ENCODE results near the gene CRPPA. TPM values are rescaled to one million over a fixed set of nuclear protein-coding genes. Genes with fewer than 3 reads are reported as not detected.

The CRPPA gene
- total RNA-seq, 4 donors from 2014 or later = 0.80 to 2.6 (median 1.8) TPM

DNA sequence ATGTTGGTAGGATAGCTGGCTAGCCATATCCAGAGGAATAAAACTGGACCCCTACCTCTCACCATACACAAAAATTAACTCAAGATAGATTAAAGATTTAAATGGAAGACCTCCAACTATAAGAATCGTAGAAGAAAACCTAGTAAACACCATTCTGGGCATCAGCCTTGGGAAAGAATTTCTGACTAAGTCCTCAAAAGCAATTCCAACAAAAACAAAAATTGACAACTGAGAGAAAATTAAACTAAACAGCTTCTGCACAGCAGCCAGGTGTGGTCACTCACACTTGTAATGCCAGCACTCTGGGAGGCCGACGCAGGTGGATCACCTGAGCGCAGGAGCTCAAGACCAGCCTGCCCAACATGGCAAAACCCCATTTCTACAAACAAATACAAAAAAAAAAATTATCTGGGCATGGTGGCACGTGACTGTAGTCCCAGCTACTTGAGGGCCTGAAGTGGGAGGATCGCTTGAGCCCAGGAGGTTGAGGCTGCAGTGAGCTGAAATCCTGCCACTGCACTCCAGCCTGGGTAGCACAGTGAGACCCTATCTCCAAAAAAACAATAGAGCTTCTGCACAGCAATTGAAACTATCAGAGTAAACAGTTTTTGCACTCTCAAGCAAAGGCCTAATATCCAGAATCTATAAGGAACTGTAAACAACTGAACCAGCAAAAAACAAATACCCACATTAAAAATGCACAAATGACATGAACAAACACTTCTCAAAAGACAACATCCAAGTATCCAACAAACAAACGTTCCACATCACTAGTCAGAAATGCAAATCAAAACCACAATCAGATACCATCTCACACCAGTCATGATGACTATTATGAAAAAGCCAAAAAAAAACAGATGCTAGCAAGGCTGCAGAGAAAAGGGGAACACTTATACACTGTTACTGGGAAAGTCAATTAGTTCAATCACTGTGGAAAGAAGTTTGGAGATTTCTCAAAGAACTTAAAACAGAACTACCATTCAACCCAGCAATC is 4.8 kb downstream of the CRPPA start:
- H3K9me3 ChIP-seq = no peaks in the 10 kb centered on the region
- TF ChIP-seq EP300 (IDR thresholded peaks at IDR 0.05; ENCODE audit: low read depth) = no peak
- TF ChIP-seq POLR2A (IDR thresholded peaks at IDR 0.05) = no peak
- no peak for TF ChIP-seq POLR2AphosphoS5 (IDR thresholded peaks at IDR 0.05)
- TF ChIP-seq CTCF (IDR thresholded peaks at IDR 0.05) = no peak
- no peak for DNase-seq
- no peaks in the 10 kb centered on the region for H3K27me3 ChIP-seq
- intact Hi-C loops (cut with DNase I; ENCODE audit: low total_unique reads) (no loop called here), in situ Hi-C loops (cut with MboI; ENCODE audit: low pct_ligation_motif_present in 1 of 4, low pct_unique_long_range_greater_than_20kb in 1 of 4, low sequenced_read_pairs in 3 of 4) (no loop called here)
- H3K36me3 ChIP-seq = no peaks in the 10 kb centered on the region
- no peak overlapping the region for H3K27ac ChIP-seq
- peaks cover 5 to 12% (median 8%) of the 10 kb centered on the region in 4 donors for H3K4me1 ChIP-seq
- 71 to 76% methylated on average over 5 to 7 of the region's 7 CpGs for WGBS, 2 donors (ENCODE audit: low coverage in 1 of 2)
- H3K4me3 ChIP-seq = no peak overlapping the region

- no peak overlapping the region for H3K4me3 ChIP-seq
- in situ Hi-C loops (cut with MboI; ENCODE audit: low pct_ligation_motif_present in 1 of 4, low pct_unique_long_range_greater_than_20kb in 1 of 4, low sequenced_read_pairs in 3 of 4) (no loop called here), intact Hi-C loops (cut with DNase I; ENCODE audit: low total_unique reads) (no loop called here)
- DNase-seq = no peak
- no peaks in the 10 kb centered on the region for H3K27me3 ChIP-seq
- no peak for TF ChIP-seq POLR2AphosphoS5 (IDR thresholded peaks at IDR 0.05)
- TF ChIP-seq EP300 (IDR thresholded peaks at IDR 0.05; ENCODE audit: low read depth) = no peak
- no peak for TF ChIP-seq CTCF (IDR thresholded peaks at IDR 0.05)
- TF ChIP-seq POLR2A (IDR thresholded peaks at IDR 0.05) = no peak
- H3K27ac ChIP-seq = no peak overlapping the region
- no peaks in the 10 kb centered on the region for H3K4me1 ChIP-seq
- H3K36me3 ChIP-seq = no peaks in the 10 kb centered on the region
- H3K9me3 ChIP-seq = no peaks in the 10 kb centered on the region
- WGBS, 2 donors (ENCODE audit: low coverage in 1 of 2) = 73 to 74% methylated on average over 8 of the region's 8 CpGs
Observed at GRCh38 chr7:16412274-16413254, 8.8 kb downstream of the CRPPA start.

DNA sequence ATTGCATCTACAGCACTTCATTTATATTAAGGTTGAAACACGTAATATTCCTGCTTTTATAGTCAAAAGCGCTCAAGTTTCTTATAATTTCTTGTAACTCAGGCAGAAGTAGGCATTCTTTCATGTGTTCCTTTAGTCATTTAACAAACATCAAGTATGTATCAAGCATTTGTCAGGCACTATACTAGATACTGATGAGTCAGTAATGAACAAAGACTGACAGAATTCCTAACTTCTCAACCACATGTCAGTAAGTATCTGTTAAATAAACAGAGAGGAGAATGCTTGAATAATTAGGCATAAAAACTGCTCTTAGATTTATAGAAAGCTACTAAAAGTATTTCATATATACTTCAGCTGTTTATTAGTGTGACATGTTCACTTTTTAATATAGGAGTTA is 9.9 kb downstream of the CRPPA start:
- no peak for DNase-seq
- intact Hi-C loops (cut with DNase I; ENCODE audit: low total_unique reads) = no loop called here
- TF ChIP-seq POLR2A (IDR thresholded peaks at IDR 0.05) (no peak), CTCF (IDR thresholded peaks at IDR 0.05) (no peak), POLR2AphosphoS5 (IDR thresholded peaks at IDR 0.05) (no peak), EP300 (IDR thresholded peaks at IDR 0.05; ENCODE audit: low read depth) (no peak)
- in situ Hi-C loops (cut with MboI; ENCODE audit: low pct_ligation_motif_present in 1 of 4, low pct_unique_long_range_greater_than_20kb in 1 of 4, low sequenced_read_pairs in 3 of 4) = no loop called here
- no peaks in the 10 kb centered on the region for H3K9me3 ChIP-seq
- no peak overlapping the region for H3K4me3 ChIP-seq
- no peaks in the 10 kb centered on the region for H3K4me1 ChIP-seq
- no peak overlapping the region for H3K27ac ChIP-seq
- H3K27me3 ChIP-seq = no peaks in the 10 kb centered on the region
- no peaks in the 10 kb centered on the region for H3K36me3 ChIP-seq
- WGBS, 2 donors (ENCODE audit: low coverage in 1 of 2) = 96 to 100% methylated on average over 2 of the region's 2 CpGs

- intact Hi-C loops (cut with DNase I; ENCODE audit: low total_unique reads) = no loop called here
- no peak for DNase-seq
- TF ChIP-seq EP300 (IDR thresholded peaks at IDR 0.05; ENCODE audit: low read depth) = no peak
- no peak for TF ChIP-seq POLR2A (IDR thresholded peaks at IDR 0.05)
- TF ChIP-seq CTCF (IDR thresholded peaks at IDR 0.05) = no peak
- TF ChIP-seq POLR2AphosphoS5 (IDR thresholded peaks at IDR 0.05) = no peak
- Histone ChIP-seq H3K4me3 (no peak overlapping the region), H3K36me3 (no peaks in the 10 kb centered on the region), H3K27me3 (no peaks in the 10 kb centered on the region), H3K27ac (no peak overlapping the region), H3K9me3 (no peaks in the 10 kb centered on the region), H3K4me1 (no peaks in the 10 kb centered on the region)
- in situ Hi-C loops (cut with MboI; ENCODE audit: low pct_ligation_motif_present in 1 of 4, low pct_unique_long_range_greater_than_20kb in 1 of 4, low sequenced_read_pairs in 3 of 4) = no loop called here
Observed at GRCh38 chr7:16409777-16410176, 11.6 kb downstream of the CRPPA start.
